Measurements from ENCODE around the gene CAPSL.

The CAPSL gene

GRCh38 chr5:35878079-35878478, 60.3 kb downstream of the CAPSL start:
- no peak for DNase-seq (ENCODE audit: low read depth)
- H3K4me3 ChIP-seq (ENCODE audit: low read depth, low read length): no peak overlapping the region
- TF ChIP-seq, protein P1, sequence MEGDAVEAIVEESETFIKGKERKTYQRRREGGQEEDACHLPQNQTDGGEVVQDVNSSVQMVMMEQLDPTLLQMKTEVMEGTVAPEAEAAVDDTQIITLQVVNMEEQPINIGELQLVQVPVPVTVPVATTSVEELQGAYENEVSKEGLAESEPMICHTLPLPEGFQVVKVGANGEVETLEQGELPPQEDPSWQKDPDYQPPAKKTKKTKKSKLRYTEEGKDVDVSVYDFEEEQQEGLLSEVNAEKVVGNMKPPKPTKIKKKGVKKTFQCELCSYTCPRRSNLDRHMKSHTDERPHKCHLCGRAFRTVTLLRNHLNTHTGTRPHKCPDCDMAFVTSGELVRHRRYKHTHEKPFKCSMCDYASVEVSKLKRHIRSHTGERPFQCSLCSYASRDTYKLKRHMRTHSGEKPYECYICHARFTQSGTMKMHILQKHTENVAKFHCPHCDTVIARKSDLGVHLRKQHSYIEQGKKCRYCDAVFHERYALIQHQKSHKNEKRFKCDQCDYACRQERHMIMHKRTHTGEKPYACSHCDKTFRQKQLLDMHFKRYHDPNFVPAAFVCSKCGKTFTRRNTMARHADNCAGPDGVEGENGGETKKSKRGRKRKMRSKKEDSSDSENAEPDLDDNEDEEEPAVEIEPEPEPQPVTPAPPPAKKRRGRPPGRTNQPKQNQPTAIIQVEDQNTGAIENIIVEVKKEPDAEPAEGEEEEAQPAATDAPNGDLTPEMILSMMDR (IDR thresholded peaks at IDR 0.05; ENCODE audit: insufficient read depth, low read depth, low read length, missing control alignments): no peak

GRCh38 chr5:35877655-35878054, 60.8 kb downstream of the CAPSL start:
- DNase-seq (ENCODE audit: low read depth): no peak
- H3K4me3 ChIP-seq (ENCODE audit: low read depth, low read length): no peak overlapping the region
- TF ChIP-seq, protein P1 (IDR thresholded peaks at IDR 0.05; ENCODE audit: insufficient read depth, low read depth, low read length, missing control alignments): no peak

DNA sequence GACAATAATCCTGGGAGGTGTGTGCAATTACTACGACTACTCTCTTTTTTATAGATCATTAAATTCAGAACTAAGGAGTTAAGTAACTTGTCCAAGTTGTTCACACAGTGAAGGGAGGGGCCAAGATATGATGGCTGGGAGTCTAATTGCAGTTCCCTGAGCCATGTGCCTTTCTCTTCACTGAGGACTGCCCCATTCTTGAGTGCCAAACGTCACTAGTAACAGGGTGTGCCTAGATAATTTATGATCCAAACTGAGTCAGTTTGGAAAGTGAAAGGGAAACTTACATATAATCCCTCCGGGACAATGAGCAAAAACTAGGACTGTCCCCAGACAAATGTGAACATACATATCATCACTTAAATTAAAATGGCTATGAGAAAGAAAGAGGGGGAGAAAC, 61.5 kb downstream of the CAPSL start:
- H3K4me3 ChIP-seq (ENCODE audit: low read depth, low read length): no peak overlapping the region
- DNase-seq (ENCODE audit: low read depth): no peak
- TF ChIP-seq, protein P1 (IDR thresholded peaks at IDR 0.05; ENCODE audit: insufficient read depth, low read depth, low read length, missing control alignments): no peak

- TF ChIP-seq, protein P1 (IDR thresholded peaks at IDR 0.05; ENCODE audit: insufficient read depth, low read depth, low read length, missing control alignments): no peak
- H3K4me3 ChIP-seq (ENCODE audit: low read depth, low read length): no peak overlapping the region
- DNase-seq (ENCODE audit: low read depth): peak; percentile 66
Measured at GRCh38 chr5:35876454-35876853, 62.0 kb downstream of the CAPSL start.

GRCh38 chr5:35870605-35871004, 67.8 kb downstream of the CAPSL start:
- TF ChIP-seq, protein P1 (IDR thresholded peaks at IDR 0.05; ENCODE audit: insufficient read depth, low read depth, low read length, missing control alignments): no peak
- no peak overlapping the region for H3K4me3 ChIP-seq (ENCODE audit: low read depth, low read length)
- no peak for DNase-seq (ENCODE audit: low read depth)

DNA sequence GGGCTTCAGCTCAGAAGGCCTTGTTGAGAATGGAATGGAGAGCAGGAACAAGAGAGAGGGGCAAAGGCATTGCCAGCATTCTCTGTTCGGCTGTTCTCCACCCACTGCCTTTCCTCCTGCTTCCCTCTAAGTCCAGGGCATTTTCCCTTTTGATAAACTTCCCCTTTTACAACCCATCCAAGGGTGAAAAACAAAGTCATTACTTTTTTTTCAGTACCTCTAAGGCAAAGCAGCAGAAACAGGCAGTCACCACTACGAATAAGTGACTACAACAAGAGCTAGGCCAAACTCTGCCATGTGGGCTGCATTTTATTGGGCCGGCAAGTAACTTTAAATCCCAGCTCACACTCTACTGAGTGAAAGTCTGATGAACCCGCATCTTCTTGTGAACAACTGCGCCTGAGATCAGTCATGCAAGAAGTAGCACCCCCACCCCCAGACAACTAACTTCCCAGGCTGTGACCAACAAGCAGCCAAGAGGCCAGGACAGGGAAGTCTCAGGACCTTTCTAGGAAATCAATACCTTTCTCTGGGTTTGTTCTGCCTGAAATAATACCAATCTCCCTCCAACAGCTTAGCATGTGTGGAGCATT, 68.6 kb downstream of the CAPSL start:
- DNase-seq (ENCODE audit: low read depth): no peak
- H3K4me3 ChIP-seq (ENCODE audit: low read depth, low read length): no peak overlapping the region
- TF ChIP-seq, protein P1 (IDR thresholded peaks at IDR 0.05; ENCODE audit: insufficient read depth, low read depth, low read length, missing control alignments): no peak

- H3K4me3 ChIP-seq (ENCODE audit: low read depth, low read length): no peak overlapping the region
- TF ChIP-seq, protein P1 (IDR thresholded peaks at IDR 0.05; ENCODE audit: insufficient read depth, low read depth, low read length, missing control alignments): no peak
- no peak for DNase-seq (ENCODE audit: low read depth)
Measured at GRCh38 chr5:35867998-35868397, 70.4 kb downstream of the CAPSL start.

Measured in GM12865 (cell line).